GM19025 (cell line): Measurements from ENCODE around the gene KCNN3.

Source experiments
- ATAC-seq: cut with Tn5 transposase; IDR thresholded peaks from one replicate; pipeline ENCODE4 v1.9.1; 2021; ENCODE audit warnings: mild to moderate bottlenecking, low read depth, moderate library complexity; ENCODE audit not compliant: unreplicated experiment

KCNN3 gene

GRCh38 chr1:154881820-154882535, 11.9 kb upstream of the KCNN3 start:
- no peak for ATAC-seq

GRCh38 chr1:154880671-154881070, 10.6 kb upstream of the KCNN3 start:
- ATAC-seq, result no peak

GRCh38 chr1:154879038-154879421, 8.9 kb upstream of the KCNN3 start:
- no peak for ATAC-seq

GRCh38 chr1:154878371-154879037, 8.4 kb upstream of the KCNN3 start:
- no peak for ATAC-seq

GRCh38 chr1:154877370-154877974, 7.4 kb upstream of the KCNN3 start:
- ATAC-seq, result no peak

- ATAC-seq, result no peak
Measured at GRCh38 chr1:154876842-154877369, 6.8 kb upstream of the KCNN3 start.

GRCh38 chr1:154874465-154874864, 4.4 kb upstream of the KCNN3 start:
- ATAC-seq, result no peak

- ATAC-seq, result no peak
Measured at GRCh38 chr1:154873321-154873950, 3.4 kb upstream of the KCNN3 start.

GRCh38 chr1:154871374-154871773, 1.3 kb upstream of the KCNN3 start:
- no peak for ATAC-seq

- ATAC-seq, result no peak
Measured at GRCh38 chr1:154870734-154871133, 653 bp upstream of the KCNN3 start.

GRCh38 chr1:154869351-154870114, 548 bp downstream of the KCNN3 start:
- ATAC-seq, result no peak

- no peak for ATAC-seq
Measured at GRCh38 chr1:154867841-154868605, 2.1 kb downstream of the KCNN3 start.

GRCh38 chr1:154867064-154867825, 2.8 kb downstream of the KCNN3 start:
- no peak for ATAC-seq

GRCh38 chr1:154866257-154867063, 3.6 kb downstream of the KCNN3 start:
- ATAC-seq, result no peak

- no peak for ATAC-seq
Measured at GRCh38 chr1:154865442-154866256, 4.4 kb downstream of the KCNN3 start.

GRCh38 chr1:154864189-154864975, 5.7 kb downstream of the KCNN3 start:
- ATAC-seq, result no peak
